AG09309 (cell line): ENCODE data around the gene EPHA4.

ENCODE experiments used
- DNase-seq: peaks from one replicate; pipeline ENCODE4 v3.0.0-alpha.2; 2010; ENCODE audit warnings: low read depth
- H3K4me3 ChIP-seq: 2 replicates; pipeline ENCODE4 v1.5.1; 2011; ENCODE audit warnings: mild to moderate bottlenecking, low read depth, low read length, moderate library complexity; ENCODE audit not compliant: control insufficient read depth
- TF ChIP-seq, protein P1 (sequence below): IDR thresholded peaks from 2 replicates; pipeline ENCODE4 v1.5.1; 2011; ENCODE audit warnings: mild to moderate bottlenecking, low read depth, low read length, inconsistent platforms; ENCODE audit not compliant: insufficient read depth, control insufficient read depth; ENCODE audit errors: missing control alignments

EPHA4 gene

DNA sequence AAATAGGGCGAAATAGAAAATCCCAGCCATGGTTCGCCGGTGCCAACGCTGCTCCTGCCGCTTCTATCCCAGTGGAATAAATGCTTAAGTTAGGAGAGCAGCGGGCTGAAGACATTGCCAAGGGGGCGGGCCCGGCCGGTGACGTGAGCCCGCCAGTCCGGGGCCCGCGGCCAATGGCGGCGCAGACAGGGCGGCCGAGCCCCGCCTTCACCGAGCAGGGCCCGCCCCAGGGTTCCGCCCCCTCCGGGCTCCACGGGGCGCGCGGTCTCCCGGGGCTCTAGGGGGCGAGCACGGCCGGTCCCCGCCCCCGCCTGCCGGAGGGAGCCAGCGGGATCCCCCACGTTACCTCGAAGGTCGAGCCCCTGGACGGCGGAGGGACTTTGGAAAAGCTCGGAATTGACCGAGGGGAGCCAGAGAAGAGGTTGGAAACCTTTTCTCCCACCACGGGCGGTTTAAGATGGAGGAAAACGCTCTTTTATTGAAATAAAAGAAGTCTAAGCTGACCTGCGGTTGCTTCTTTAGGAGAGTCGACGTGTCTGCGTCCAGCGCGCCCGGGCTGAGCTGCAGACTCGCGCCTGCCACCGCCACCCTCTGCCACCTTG lies at the start of gene EPHA4:
EPHA4 (minus strand) TSS at position 86 of the 602 bp plus-strand sequence; CDS start at position 30, 56 bp downstream.
- TF ChIP-seq, protein P1, sequence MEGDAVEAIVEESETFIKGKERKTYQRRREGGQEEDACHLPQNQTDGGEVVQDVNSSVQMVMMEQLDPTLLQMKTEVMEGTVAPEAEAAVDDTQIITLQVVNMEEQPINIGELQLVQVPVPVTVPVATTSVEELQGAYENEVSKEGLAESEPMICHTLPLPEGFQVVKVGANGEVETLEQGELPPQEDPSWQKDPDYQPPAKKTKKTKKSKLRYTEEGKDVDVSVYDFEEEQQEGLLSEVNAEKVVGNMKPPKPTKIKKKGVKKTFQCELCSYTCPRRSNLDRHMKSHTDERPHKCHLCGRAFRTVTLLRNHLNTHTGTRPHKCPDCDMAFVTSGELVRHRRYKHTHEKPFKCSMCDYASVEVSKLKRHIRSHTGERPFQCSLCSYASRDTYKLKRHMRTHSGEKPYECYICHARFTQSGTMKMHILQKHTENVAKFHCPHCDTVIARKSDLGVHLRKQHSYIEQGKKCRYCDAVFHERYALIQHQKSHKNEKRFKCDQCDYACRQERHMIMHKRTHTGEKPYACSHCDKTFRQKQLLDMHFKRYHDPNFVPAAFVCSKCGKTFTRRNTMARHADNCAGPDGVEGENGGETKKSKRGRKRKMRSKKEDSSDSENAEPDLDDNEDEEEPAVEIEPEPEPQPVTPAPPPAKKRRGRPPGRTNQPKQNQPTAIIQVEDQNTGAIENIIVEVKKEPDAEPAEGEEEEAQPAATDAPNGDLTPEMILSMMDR: no peak
- H3K4me3 ChIP-seq: peak within 1 kb of the TSS; percentile 91
- DNase-seq: peak; percentile 64

DNA sequence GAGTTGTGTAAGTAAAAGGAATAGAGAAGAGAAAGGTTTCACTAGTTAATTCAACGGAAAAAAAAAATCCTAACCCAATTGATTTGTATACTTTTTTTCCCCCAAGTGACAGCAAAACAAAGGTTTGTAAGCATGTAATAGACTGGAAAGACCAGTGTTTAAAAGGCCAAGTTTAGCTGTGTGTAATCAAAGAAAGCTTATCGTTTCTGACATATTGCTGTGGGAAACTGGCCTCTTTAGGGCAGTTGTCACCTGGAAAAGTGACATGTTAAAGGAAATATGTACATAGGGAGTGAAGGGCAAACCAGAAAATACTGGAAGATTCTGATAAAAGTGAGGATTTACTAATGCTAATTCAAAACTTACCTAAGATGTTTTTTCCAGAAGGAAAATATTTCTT lies 45.9 kb upstream of the EPHA4 start:
- no peak for DNase-seq
- no peak overlapping the region for H3K4me3 ChIP-seq
- TF ChIP-seq, protein P1: no peak

DNA sequence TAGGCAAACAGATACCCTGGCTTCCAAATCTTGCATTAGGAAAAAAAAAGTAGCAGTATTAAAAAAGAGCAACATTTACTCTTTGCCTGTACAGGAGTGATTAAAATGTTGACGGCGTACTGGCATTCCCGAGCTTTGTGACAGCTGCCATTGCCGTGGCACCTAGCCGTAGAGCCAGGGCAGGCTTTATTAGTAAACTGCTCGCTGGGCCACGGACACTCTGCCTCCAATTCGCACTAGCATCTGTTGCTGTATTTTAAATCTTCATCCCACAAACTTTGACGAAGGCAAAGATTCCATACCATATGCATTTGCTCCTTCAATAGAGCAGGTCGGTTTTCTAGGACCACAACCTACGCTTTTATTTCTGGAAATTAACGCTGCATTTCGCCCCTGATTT lies 44.5 kb upstream of the EPHA4 start:
- no peak overlapping the region for H3K4me3 ChIP-seq
- DNase-seq: no peak
- TF ChIP-seq, protein P1: no peak

DNA sequence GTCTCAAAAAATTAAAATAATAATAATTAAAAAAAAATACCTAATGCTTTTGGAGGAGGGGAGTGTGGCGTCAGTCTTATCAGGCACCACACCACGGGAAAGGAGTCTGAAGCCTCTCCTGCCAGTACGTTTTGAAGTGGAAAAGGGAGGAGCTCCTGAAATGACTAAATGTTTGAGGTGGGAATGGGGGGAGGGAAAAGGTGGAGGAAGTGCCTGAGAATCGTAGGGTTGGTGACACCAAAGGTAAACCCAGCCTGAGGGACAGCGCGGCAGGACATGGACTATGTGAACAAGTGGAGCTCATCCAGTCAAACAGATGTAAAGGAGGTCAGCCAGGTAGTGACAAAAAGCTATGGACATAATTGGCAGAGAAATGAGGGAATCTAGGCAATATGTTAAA lies 42.2 kb upstream of the EPHA4 start:
- TF ChIP-seq, protein P1: no peak
- no peak overlapping the region for H3K4me3 ChIP-seq
- DNase-seq: no peak

DNA sequence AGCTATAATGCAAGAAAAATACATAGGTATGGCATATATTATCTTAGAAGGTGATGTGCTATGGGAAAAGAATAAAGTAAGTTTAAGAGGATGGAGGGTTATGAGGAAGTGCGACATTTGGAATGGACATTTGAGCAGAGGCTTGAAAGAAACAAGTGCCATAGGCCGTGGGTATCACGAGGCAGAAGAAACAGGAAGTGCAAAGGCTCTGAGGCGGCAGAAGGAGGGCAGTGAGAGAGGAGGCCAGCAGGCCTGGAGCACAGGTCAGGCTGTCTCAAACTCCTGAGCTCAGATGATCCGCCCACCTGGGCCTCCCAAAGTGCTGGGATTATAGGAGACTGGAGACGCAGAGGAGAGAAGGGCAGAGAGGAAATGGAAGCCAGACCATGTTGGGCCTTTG lies 40.7 kb upstream of the EPHA4 start:
- DNase-seq: no peak
- TF ChIP-seq, protein P1: no peak
- no peak overlapping the region for H3K4me3 ChIP-seq

DNA sequence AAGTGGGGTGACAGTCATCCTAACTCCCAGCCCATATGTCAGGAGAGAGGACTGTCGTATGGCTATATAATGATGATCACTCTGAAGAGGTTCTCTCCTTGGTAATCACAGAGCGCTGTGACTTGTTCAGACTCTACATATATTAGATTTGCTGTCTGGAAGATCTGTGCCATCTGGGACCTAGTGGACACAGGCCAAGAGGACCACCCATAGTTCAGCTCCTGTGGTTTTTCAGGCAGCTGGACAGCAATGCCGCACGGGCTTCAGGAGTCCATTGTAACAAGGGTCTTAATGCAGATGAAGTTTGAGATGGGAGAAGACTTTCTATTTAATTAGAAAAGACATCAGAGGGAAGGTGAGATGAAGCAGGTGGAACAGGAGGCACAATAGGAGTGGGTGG lies 40.1 kb upstream of the EPHA4 start:
- TF ChIP-seq, protein P1: no peak
- DNase-seq: no peak
- no peak overlapping the region for H3K4me3 ChIP-seq

DNA sequence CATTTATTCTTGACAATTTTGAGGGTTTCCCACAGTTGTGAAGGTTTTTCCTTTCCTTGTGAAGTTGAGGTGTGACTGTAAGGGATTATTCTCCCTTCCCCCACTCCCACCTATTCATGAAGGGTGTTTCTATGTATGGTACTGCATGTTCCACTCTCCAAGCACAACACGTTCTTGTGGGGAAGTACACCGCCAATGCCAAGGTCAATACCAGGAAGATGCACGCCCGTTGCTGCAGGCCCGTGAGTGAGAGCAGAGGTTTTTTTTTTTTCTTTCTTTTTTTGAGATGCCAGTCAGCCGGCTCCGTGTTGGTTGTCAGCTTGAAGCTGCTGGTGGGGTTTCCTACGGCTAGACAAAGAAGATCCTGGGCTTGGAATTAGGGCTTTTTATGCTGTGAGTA lies 38.6 kb upstream of the EPHA4 start:
- TF ChIP-seq, protein P1: no peak
- DNase-seq: no peak
- no peak overlapping the region for H3K4me3 ChIP-seq
